Peyer's patch (tissue), 4 donors: ENCODE results near the gene PDK2. TPM values are rescaled to one million over a fixed set of nuclear protein-coding genes. Genes with fewer than 3 reads are reported as not detected.

Experiments used
- DNase-seq, 3 donors: peaks; one replicate each; pipeline ENCODE4 v3.0.0-alpha.2; 2017 to 2019
- H3K27ac ChIP-seq, 4 donors: fragments of 200-600 bp; sonication (generic); one replicate each; pipeline ENCODE4 v1.5.1; 2016 to 2019
- H3K27me3 ChIP-seq, 2 donors: fragments of 200-600 bp; sonication (generic); one replicate each; pipeline ENCODE4 v1.5.1; 2019
- H3K36me3 ChIP-seq, 3 donors: fragments of 200-600 bp; sonication (generic); one replicate each; pipeline ENCODE4 v1.5.1; 2016 to 2019
- H3K4me1 ChIP-seq, 4 donors: fragments of 200-600 bp; sonication (generic); one replicate each; pipeline ENCODE4 v1.5.1; 2016 to 2019
- H3K4me3 ChIP-seq, 4 donors: fragments of 200-600 bp; sonication (generic); 1 replicate in 3 of 4; 2 replicates in 1 of 4; pipeline ENCODE4 v1.5.1; 2016 to 2019; ENCODE audit warnings: mild to moderate bottlenecking in 1 of 4
- H3K9me3 ChIP-seq, 4 donors: fragments of 200-600 bp; sonication (generic); one replicate each; pipeline ENCODE4 v1.5.1; 2016 to 2019; ENCODE audit warnings: mild to moderate bottlenecking in 1 of 4
- CTCF ChIP-seq, 6 experiments: fragments of 450-650 bp in 4 of 6; fragments of 200-600 bp in 2 of 6; sonication (generic) in 1 of 6; IDR thresholded peaks; one replicate each; pipeline ENCODE4 v1.5.1; 2017 to 2019; ENCODE audit warnings: antibody characterized with exemption in 6 of 6, mild to moderate bottlenecking in 3 of 6, moderate library complexity in 1 of 6
- POLR2A ChIP-seq, 2 donors: fragments of 450-650 bp; IDR thresholded peaks; one replicate each; pipeline ENCODE4 v1.5.1; 2017; ENCODE audit warnings: antibody characterized with exemption in 2 of 2, mild to moderate bottlenecking in 2 of 2, moderate library complexity in 2 of 2
- total RNA-seq, 4 donors: library from RNA; depleted of rRNA; stranded (reverse); fragments of >200 nt; gene quantifications; one replicate each; pipeline ENCODE4 v1.1.0, GENCODE V29; 2016

Gene PDK2
- total RNA-seq, 4 donors from 2014 or later = 23.1 to 283 (median 164) TPM

GRCh38 chr17:50048146-50048720 is 46.9 kb upstream of the PDK2 start:
- TF ChIP-seq POLR2A (IDR thresholded peaks at IDR 0.05) = no peak
- TF ChIP-seq CTCF (IDR thresholded peaks at IDR 0.05) = no peak
- Histone ChIP-seq H3K9me3 (no peaks in the 10 kb centered on the region), H3K36me3 (no peaks in the 10 kb centered on the region), H3K4me3 (no peak overlapping the region), H3K4me1 (peaks cover 0 to 29% (median 0%) of the 10 kb centered on the region in 4 donors), H3K27ac (no peak overlapping the region), H3K27me3 (no peaks in the 10 kb centered on the region)
- no peak for DNase-seq

DNA sequence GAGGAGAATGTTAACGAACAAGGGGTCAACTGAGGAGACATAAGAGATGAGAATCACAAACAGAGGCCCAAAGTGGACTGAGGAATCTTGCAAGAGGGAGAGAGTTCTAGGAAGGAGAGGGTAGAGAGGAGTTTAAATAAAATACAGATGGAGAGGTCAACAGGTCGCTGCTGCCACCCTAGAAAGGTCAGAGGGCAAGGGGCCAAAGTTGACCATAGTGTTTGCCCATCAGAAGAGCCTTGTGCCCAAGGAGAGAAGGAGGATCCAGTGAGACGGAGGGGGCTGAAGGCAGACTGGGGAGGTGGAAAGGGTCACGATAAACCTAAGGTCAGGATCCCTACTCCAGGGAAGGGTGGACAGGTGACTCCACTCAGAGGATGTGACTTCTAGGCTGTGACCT is 46.2 kb upstream of the PDK2 start:
- TF ChIP-seq CTCF (IDR thresholded peaks at IDR 0.05) (no peak), POLR2A (IDR thresholded peaks at IDR 0.05) (no peak)
- no peaks in the 10 kb centered on the region for H3K36me3 ChIP-seq
- H3K4me3 ChIP-seq = no peak overlapping the region
- H3K9me3 ChIP-seq = no peaks in the 10 kb centered on the region
- DNase-seq = no peak
- H3K27me3 ChIP-seq = no peaks in the 10 kb centered on the region
- peaks cover 0 to 36% (median 0%) of the 10 kb centered on the region in 4 donors for H3K4me1 ChIP-seq
- H3K27ac ChIP-seq = no peak overlapping the region

DNA sequence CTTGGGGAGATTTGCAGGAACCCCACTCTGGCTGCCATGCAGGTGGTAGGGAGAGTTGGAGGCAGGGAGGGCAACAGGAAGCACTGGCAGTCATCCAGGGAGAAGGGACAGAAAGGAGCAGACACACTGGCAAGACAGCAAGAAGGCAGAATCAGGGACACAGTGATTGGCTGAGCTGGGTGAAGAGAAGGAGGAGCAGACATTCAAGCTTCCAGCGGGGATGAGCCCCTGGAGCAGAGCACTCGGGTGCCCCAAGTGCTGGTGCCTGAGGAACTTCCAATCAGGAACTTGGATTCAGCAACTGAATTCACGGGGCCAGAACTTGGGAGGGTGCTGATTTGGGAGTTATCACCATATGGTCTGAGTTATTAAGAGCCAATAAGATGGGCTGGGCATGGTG is 45.5 kb upstream of the PDK2 start:
- Histone ChIP-seq H3K9me3 (no peaks in the 10 kb centered on the region), H3K4me1 (peaks cover 0 to 42% (median 0%) of the 10 kb centered on the region in 4 donors), H3K27me3 (no peaks in the 10 kb centered on the region), H3K36me3 (no peaks in the 10 kb centered on the region), H3K27ac (no peak overlapping the region), H3K4me3 (no peak overlapping the region)
- TF ChIP-seq POLR2A (IDR thresholded peaks at IDR 0.05) (no peak), CTCF (IDR thresholded peaks at IDR 0.05) (no peak)
- DNase-seq = no peak

DNA sequence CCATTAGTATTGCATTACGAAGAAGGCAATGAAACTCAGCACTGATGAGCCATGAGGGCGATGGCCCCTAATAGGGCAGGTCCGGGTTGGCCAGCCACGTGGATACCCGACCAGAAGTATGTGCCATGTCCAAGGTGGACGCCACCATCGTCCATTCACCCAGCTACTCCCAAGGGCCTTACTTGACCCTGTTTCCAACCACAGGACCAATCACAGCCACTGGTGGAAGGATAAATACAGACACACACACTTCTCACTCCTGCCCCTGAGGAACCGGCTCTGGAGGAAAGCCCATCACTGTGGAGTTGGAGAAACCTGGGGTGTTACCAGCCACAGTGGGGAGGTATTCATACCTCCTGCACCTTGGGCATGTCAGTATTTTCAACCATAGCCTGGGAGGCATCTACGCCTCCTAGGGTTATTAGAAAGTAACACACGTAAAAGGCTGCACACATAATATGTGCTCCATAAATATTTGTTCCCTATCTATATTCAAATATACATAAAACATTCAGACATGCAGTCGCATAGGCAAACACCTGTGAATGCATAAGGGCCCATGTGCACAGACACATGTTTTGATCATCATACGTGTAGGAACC is 44.6 kb upstream of the PDK2 start:
- DNase-seq = no peak
- TF ChIP-seq POLR2A (IDR thresholded peaks at IDR 0.05) = no peak
- Histone ChIP-seq H3K27ac (no peak overlapping the region), H3K9me3 (no peaks in the 10 kb centered on the region), H3K27me3 (no peaks in the 10 kb centered on the region), H3K4me1 (peaks cover 0 to 40% (median 0%) of the 10 kb centered on the region in 4 donors), H3K4me3 (no peak overlapping the region), H3K36me3 (no peaks in the 10 kb centered on the region)

- no peak overlapping the region for H3K27ac ChIP-seq
- no peaks in the 10 kb centered on the region for H3K27me3 ChIP-seq
- peak in 1 of 3 donors; percentile 83 for DNase-seq
- no peaks in the 10 kb centered on the region for H3K36me3 ChIP-seq
- H3K4me3 ChIP-seq = no peak overlapping the region
- peaks cover 0 to 40% (median 0%) of the 10 kb centered on the region in 4 donors for H3K4me1 ChIP-seq
- H3K9me3 ChIP-seq = no peaks in the 10 kb centered on the region
- TF ChIP-seq POLR2A (IDR thresholded peaks at IDR 0.05) = no peak
- TF ChIP-seq CTCF (IDR thresholded peaks at IDR 0.05) = no peak
Measured at GRCh38 chr17:50051082-50051576, 44.0 kb upstream of the PDK2 start.

DNA sequence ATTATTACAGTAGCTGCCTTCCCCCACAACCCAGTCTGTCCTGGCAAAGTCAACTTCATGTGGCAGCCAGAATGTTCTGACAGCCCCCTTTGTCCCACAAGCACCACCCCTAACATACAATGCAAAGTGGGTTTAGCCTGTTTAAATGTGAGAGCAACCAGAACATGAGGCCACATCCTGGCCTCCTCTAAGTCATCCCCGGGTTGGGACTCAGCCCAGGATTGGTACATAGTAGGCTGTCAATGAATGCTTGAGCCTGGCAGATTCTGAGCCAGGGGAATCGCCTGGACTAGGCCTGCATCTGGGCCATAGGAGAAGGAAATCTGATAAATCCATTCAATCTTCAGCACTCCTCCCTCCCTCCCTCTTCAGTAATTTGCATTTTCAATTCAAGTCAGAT is 43.5 kb upstream of the PDK2 start:
- no peaks in the 10 kb centered on the region for H3K9me3 ChIP-seq
- no peak for DNase-seq
- no peaks in the 10 kb centered on the region for H3K27me3 ChIP-seq
- H3K27ac ChIP-seq = no peak overlapping the region
- no peaks in the 10 kb centered on the region for H3K36me3 ChIP-seq
- TF ChIP-seq CTCF (IDR thresholded peaks at IDR 0.05) (no peak), POLR2A (IDR thresholded peaks at IDR 0.05) (no peak)
- no peak overlapping the region for H3K4me3 ChIP-seq
- peaks cover 0 to 40% (median 0%) of the 10 kb centered on the region in 4 donors for H3K4me1 ChIP-seq
